ENCODE data around the gene C11orf24. TPM values are rescaled to one million over a fixed set of nuclear protein-coding genes. Genes with fewer than 3 reads are reported as not detected.

C11orf24 gene
- total RNA-seq, 1 experiment from 2014 or later = 53.7 TPM

DNA sequence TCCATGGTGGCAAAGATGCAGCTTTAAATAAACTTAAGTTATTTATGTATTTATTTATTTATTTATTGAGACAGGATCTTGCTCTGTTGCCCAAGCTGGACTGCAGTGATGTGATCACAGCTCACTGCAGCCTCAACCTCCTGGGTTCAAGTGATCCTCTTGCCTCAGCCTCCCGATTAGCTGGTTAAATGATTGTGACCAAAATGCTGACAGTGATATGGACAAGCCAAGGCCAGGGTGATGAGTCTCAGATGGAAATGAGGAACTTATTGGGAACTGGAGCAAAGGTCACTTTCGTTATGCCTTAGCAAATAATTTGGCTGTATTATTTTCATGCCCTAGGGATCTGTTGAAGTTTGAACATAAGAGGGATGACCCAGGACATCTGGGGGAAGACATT, 31.3 kb upstream of the C11orf24 start:
- no peak overlapping the region for H3K4me3 Mint-ChIP-seq
- POLR2A ChIA-PET = no interaction called here
- no peaks in the 10 kb centered on the region for H3K4me1 Mint-ChIP-seq
- TF ChIP-seq CREM (CRISPR knock-in tag; IDR thresholded peaks at IDR 0.05) (no peak), CREB1 (CRISPR knock-in tag; IDR thresholded peaks at IDR 0.05) (no peak), KAT7 (CRISPR knock-in tag; IDR thresholded peaks at IDR 0.05; ENCODE audit: borderline replicate concordance) (no peak), ZNF423 (CRISPR knock-in tag; IDR thresholded peaks at IDR 0.05) (no peak), ATF6 (CRISPR knock-in tag; IDR thresholded peaks at IDR 0.05) (no peak), NR3C1 (CRISPR knock-in tag; conservative IDR thresholded peaks at IDR 0.05; ENCODE audit: low read depth) (no peak), ATF2 (CRISPR knock-in tag; IDR thresholded peaks at IDR 0.05; ENCODE audit: borderline replicate concordance, low read depth) (no peak), MAX (CRISPR knock-in tag; IDR thresholded peaks at IDR 0.05) (no peak), ZNF121 (CRISPR knock-in tag; IDR thresholded peaks at IDR 0.05) (no peak), ELF4 (CRISPR knock-in tag; IDR thresholded peaks at IDR 0.05; ENCODE audit: low read depth) (no peak), ZBTB21 (CRISPR knock-in tag; IDR thresholded peaks at IDR 0.05; ENCODE audit: borderline replicate concordance) (no peak), PRRX2 (CRISPR knock-in tag; IDR thresholded peaks at IDR 0.05) (no peak), NFE2L1 (CRISPR knock-in tag; IDR thresholded peaks at IDR 0.05) (no peak), NFATC4 (CRISPR knock-in tag; IDR thresholded peaks at IDR 0.05) (no peak), FOXP4 (CRISPR knock-in tag; IDR thresholded peaks at IDR 0.05) (no peak), GABPB1 (CRISPR knock-in tag; IDR thresholded peaks at IDR 0.05) (no peak), TP53 (CRISPR knock-in tag; IDR thresholded peaks at IDR 0.05) (no peak)
- TF ChIP-seq, protein P1, sequence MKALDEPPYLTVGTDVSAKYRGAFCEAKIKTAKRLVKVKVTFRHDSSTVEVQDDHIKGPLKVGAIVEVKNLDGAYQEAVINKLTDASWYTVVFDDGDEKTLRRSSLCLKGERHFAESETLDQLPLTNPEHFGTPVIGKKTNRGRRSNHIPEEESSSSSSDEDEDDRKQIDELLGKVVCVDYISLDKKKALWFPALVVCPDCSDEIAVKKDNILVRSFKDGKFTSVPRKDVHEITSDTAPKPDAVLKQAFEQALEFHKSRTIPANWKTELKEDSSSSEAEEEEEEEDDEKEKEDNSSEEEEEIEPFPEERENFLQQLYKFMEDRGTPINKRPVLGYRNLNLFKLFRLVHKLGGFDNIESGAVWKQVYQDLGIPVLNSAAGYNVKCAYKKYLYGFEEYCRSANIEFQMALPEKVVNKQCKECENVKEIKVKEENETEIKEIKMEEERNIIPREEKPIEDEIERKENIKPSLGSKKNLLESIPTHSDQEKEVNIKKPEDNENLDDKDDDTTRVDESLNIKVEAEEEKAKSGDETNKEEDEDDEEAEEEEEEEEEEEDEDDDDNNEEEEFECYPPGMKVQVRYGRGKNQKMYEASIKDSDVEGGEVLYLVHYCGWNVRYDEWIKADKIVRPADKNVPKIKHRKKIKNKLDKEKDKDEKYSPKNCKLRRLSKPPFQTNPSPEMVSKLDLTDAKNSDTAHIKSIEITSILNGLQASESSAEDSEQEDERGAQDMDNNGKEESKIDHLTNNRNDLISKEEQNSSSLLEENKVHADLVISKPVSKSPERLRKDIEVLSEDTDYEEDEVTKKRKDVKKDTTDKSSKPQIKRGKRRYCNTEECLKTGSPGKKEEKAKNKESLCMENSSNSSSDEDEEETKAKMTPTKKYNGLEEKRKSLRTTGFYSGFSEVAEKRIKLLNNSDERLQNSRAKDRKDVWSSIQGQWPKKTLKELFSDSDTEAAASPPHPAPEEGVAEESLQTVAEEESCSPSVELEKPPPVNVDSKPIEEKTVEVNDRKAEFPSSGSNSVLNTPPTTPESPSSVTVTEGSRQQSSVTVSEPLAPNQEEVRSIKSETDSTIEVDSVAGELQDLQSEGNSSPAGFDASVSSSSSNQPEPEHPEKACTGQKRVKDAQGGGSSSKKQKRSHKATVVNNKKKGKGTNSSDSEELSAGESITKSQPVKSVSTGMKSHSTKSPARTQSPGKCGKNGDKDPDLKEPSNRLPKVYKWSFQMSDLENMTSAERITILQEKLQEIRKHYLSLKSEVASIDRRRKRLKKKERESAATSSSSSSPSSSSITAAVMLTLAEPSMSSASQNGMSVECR (CRISPR knock-in tag; IDR thresholded peaks at IDR 0.05; ENCODE audit: borderline replicate concordance) = no peak
- TF ChIP-seq, protein P2, sequence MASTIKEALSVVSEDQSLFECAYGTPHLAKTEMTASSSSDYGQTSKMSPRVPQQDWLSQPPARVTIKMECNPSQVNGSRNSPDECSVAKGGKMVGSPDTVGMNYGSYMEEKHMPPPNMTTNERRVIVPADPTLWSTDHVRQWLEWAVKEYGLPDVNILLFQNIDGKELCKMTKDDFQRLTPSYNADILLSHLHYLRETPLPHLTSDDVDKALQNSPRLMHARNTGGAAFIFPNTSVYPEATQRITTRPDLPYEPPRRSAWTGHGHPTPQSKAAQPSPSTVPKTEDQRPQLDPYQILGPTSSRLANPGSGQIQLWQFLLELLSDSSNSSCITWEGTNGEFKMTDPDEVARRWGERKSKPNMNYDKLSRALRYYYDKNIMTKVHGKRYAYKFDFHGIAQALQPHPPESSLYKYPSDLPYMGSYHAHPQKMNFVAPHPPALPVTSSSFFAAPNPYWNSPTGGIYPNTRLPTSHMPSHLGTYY (CRISPR knock-in tag; IDR thresholded peaks at IDR 0.05) = no peak
- TF ChIP-seq, protein P3, sequence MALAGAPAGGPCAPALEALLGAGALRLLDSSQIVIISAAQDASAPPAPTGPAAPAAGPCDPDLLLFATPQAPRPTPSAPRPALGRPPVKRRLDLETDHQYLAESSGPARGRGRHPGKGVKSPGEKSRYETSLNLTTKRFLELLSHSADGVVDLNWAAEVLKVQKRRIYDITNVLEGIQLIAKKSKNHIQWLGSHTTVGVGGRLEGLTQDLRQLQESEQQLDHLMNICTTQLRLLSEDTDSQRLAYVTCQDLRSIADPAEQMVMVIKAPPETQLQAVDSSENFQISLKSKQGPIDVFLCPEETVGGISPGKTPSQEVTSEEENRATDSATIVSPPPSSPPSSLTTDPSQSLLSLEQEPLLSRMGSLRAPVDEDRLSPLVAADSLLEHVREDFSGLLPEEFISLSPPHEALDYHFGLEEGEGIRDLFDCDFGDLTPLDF (CRISPR knock-in tag; IDR thresholded peaks at IDR 0.05) = no peak
- H3K9me3 Mint-ChIP-seq = peaks cover 22% of the 10 kb centered on the region
- ATAC-seq (no peak), DNase-seq (ENCODE audit: low spot score) (no peak)
- H3K36me3 Mint-ChIP-seq = peaks cover 16% of the 10 kb centered on the region
- CTCF ChIA-PET = interaction anchor here (1.2 kb wide), 1 partner anchor 46 kb away, joined by 5 read pairs; no protein-coding TSS in a partner anchor
- no peak overlapping the region for H3K27ac Mint-ChIP-seq
- H3K27me3 Mint-ChIP-seq (ENCODE audit: low read depth) = peaks cover 6% of the 10 kb centered on the region; the same call in 1 of the 2 replicates

All from WTC11 (cell line).